GM23338 (cell line): ENCODE results near the gene CNDP2. TPM values are rescaled to one million over a fixed set of nuclear protein-coding genes. Genes with fewer than 3 reads are reported as not detected.

ENCODE experiments used
- ATAC-seq: fragments of 200-7000 bp; cut with Tn5 transposase; 3 replicates; pipeline ENCODE4 v1.9.1; 2020
- DNase-seq: peaks from one replicate; pipeline ENCODE4 v3.0.0-alpha.2; 2015; ENCODE audit warnings: low spot score
- H2AFZ ChIP-seq: fragments of 200-600 bp; sonication (generic); 2 replicates; pipeline ENCODE4 v1.8.0; 2016; ENCODE audit warnings: antibody characterized with exemption, mild to moderate bottlenecking, moderate library complexity
- H3F3A ChIP-seq: fragments of 200-600 bp; sonication (generic); replicated peaks from 2 replicates; pipeline ENCODE4 v1.8.0; 2017; ENCODE audit warnings: antibody characterized with exemption, mixed run types, low read depth
- H3K27ac ChIP-seq: fragments of 200-600 bp; sonication (generic); 2 replicates; pipeline ENCODE4 v1.6.1; 2016; ENCODE audit warnings: low read depth
- H3K27me3 ChIP-seq: fragments of 200-600 bp; sonication (generic); 2 replicates; pipeline ENCODE4 v1.8.0; 2016; ENCODE audit warnings: mild to moderate bottlenecking, mixed run types, moderate library complexity; ENCODE audit not compliant: insufficient read depth
- H3K36me3 ChIP-seq: fragments of 200-600 bp; sonication (generic); 2 replicates; pipeline ENCODE4 v1.8.0; 2016; ENCODE audit warnings: mild to moderate bottlenecking; ENCODE audit not compliant: insufficient read depth
- H3K4me1 ChIP-seq: fragments of 200-600 bp; sonication (generic); 2 replicates; pipeline ENCODE4 v1.8.0; 2016; ENCODE audit warnings: mild to moderate bottlenecking, moderate library complexity; ENCODE audit not compliant: insufficient read depth
- H3K4me2 ChIP-seq: fragments of 200-600 bp; sonication (generic); 2 replicates; pipeline ENCODE4 v1.7.1; 2017; ENCODE audit warnings: mixed run types
- H3K4me3 ChIP-seq: fragments of 200-600 bp; sonication (generic); 2 replicates; pipeline ENCODE4 v1.6.1; 2016; ENCODE audit warnings: mixed run types
- H3K79me2 ChIP-seq: fragments of 200-600 bp; sonication (generic); replicated peaks from 2 replicates; pipeline ENCODE4 v1.8.0; 2017; ENCODE audit warnings: mild to moderate bottlenecking; ENCODE audit not compliant: insufficient read depth
- H3K9me2 ChIP-seq: fragments of 200-600 bp; sonication (generic); 2 replicates; pipeline ENCODE4 v1.8.0; 2017; ENCODE audit not compliant: insufficient read depth
- H4K20me1 ChIP-seq: fragments of 200-600 bp; sonication (generic); replicated peaks from 2 replicates; pipeline ENCODE4 v1.8.0; 2017; ENCODE audit warnings: mild to moderate bottlenecking; ENCODE audit not compliant: insufficient read depth
- H3K27ac Mint-ChIP-seq: 2 replicates; pipeline ENCODE4 v1.8.0; 2020; ENCODE audit warnings: inconsistent platforms, mild to moderate bottlenecking, moderate library complexity, mixed read lengths
- H3K27me3 Mint-ChIP-seq: 3 replicates; pipeline ENCODE4 v1.8.0; 2022; ENCODE audit warnings: low read depth, mild to moderate bottlenecking, moderate library complexity, mixed read lengths, inconsistent platforms; ENCODE audit not compliant: insufficient read depth, poor library complexity
- H3K36me3 Mint-ChIP-seq: 3 replicates; pipeline ENCODE4 v1.8.0; 2021; ENCODE audit warnings: low read depth, mild to moderate bottlenecking, inconsistent platforms, moderate library complexity, mixed read lengths
- H3K4me1 Mint-ChIP-seq: 3 replicates; pipeline ENCODE4 v1.8.0; 2020; ENCODE audit warnings: mild to moderate bottlenecking, inconsistent platforms, mixed read lengths
- H3K4me3 Mint-ChIP-seq: 3 replicates; pipeline ENCODE4 v1.8.0; 2021; ENCODE audit warnings: moderate library complexity, mild to moderate bottlenecking, inconsistent platforms, mixed read lengths
- H3K9me3 Mint-ChIP-seq: 3 replicates; pipeline ENCODE4 v1.8.0; 2020; ENCODE audit warnings: moderate library complexity, mild to moderate bottlenecking, inconsistent platforms, mixed read lengths
- CREB1 ChIP-seq: fragments of 250-450 bp; sonication (Bioruptor Pico); IDR thresholded peaks from 2 replicates; pipeline ENCODE4 v1.5.0; 2020; ENCODE audit warnings: low read depth, mild to moderate bottlenecking, moderate library complexity
- CTCF ChIP-seq, 2 experiments: fragments of 200-600 bp in 1 of 2; sonication (generic) in 1 of 2; conservative IDR thresholded peaks; 2 replicates each; pipeline versions ENCODE4 v1.5.1 to v1.6.1; 2016 to 2017; ENCODE audit warnings: antibody characterized with exemption in 2 of 2, low read depth in 2 of 2, mild to moderate bottlenecking in 2 of 2, moderate library complexity in 1 of 2
- ETS1 ChIP-seq: IDR thresholded peaks from 2 replicates; pipeline ENCODE4 v1.6.1; 2016; ENCODE audit warnings: antibody characterized with exemption
- EZH2 ChIP-seq: fragments of 200-600 bp; sonication (generic); IDR thresholded peaks from one replicate; pipeline ENCODE4 v1.8.0; 2017; ENCODE audit warnings: antibody characterized with exemption, mild to moderate bottlenecking, low read depth; ENCODE audit not compliant: unreplicated experiment
- EZH2phosphoT487 ChIP-seq: fragments of 200-600 bp; sonication (generic); IDR thresholded peaks from one replicate; pipeline ENCODE4 v1.8.1; 2018; ENCODE audit warnings: antibody characterized with exemption; ENCODE audit not compliant: unreplicated experiment
- JUNB ChIP-seq: IDR thresholded peaks from one replicate; pipeline ENCODE4 v1.6.1; 2016; ENCODE audit warnings: antibody characterized with exemption; ENCODE audit not compliant: unreplicated experiment
- NANOG ChIP-seq: IDR thresholded peaks from 2 replicates; pipeline ENCODE4 v1.6.1; 2016; ENCODE audit warnings: antibody characterized with exemption, borderline replicate concordance
- POLR2AphosphoS5 ChIP-seq: IDR thresholded peaks from 2 replicates; pipeline ENCODE4 v1.6.1; 2016; ENCODE audit warnings: antibody characterized with exemption, low read depth
- REST ChIP-seq: IDR thresholded peaks from one replicate; pipeline ENCODE4 v1.6.1; 2018; ENCODE audit warnings: antibody characterized with exemption; ENCODE audit not compliant: unreplicated experiment
- STAT1 ChIP-seq: IDR thresholded peaks from one replicate; pipeline ENCODE4 v1.6.1; 2016; ENCODE audit warnings: antibody characterized with exemption; ENCODE audit not compliant: unreplicated experiment
- ZNF114 ChIP-seq: fragments of 250-450 bp; sonication (Bioruptor Pico); IDR thresholded peaks from 2 replicates; pipeline ENCODE4 v1.5.0; 2020; ENCODE audit warnings: mild to moderate bottlenecking, moderate library complexity
- ZNF331 ChIP-seq: fragments of 250-450 bp; sonication (Bioruptor Pico); IDR thresholded peaks from 2 replicates; pipeline ENCODE4 v1.5.0; 2020; ENCODE audit warnings: low read depth, mild to moderate bottlenecking, moderate library complexity
- long read RNA-seq: library from polyadenylated mRNA; unstranded; transcript quantifications from one replicate; pipeline ENCODE4 v2.0.0, GENCODE V29; 2020; ENCODE audit not compliant: unreplicated experiment
- polyA plus RNA-seq: library from polyadenylated mRNA; unstranded; fragments of >200 nt; fragmentation: Nextera tagmentation; extraction: Ambion mirVana; gene quantifications from 2 replicates; pipeline ENCODE4 v1.2.1, GENCODE V29; 2016
- total RNA-seq: library from RNA; depleted of rRNA; stranded (reverse); fragments of >200 nt; shearing (Covaris generic); gene quantifications from 2 replicates; pipeline ENCODE4 v1.2.3, GENCODE V29; 2014; rRNA removed

Gene CNDP2
- total RNA-seq (172 and 175 TPM in 2 replicates), polyA plus RNA-seq (116 and 117 TPM in 2 replicates)
- long read RNA-seq, full-length matches to known transcripts = 86 of 106 reads
- long read RNA-seq, partial matches to known transcripts = 9 of 106 reads
- long read RNA-seq, other reads (novel, unspliced or antisense) = 11 of 106 reads

GRCh38 chr18:74495581-74496507, at the start of gene CNDP2:
Gene CNDP2 (plus strand): TSS chr18:74496363. CDS start chr18:74499974, 3,611 bp downstream.
- peaks cover 33% of the 10 kb centered on the region for H3K4me1 Mint-ChIP-seq
- ATAC-seq = peak; percentile 81
- Histone ChIP-seq H4K20me1 (peaks cover 15% of the 10 kb centered on the region), H3K79me2 (peaks cover 41% of the 10 kb centered on the region), H3K4me1 (peaks cover 12% of the 10 kb centered on the region), H3F3A (no peaks in the 10 kb centered on the region), H3K27me3 (no peaks in the 10 kb centered on the region), H3K4me2 (peak within 1 kb of the TSS; percentile 91), H3K36me3 (peaks cover 4% of the 10 kb centered on the region), H3K27ac (peak within 1 kb of the TSS; percentile 50), H3K9me2 (no peaks in the 10 kb centered on the region), H2AFZ (peak within 1 kb of the TSS; percentile 74), H3K4me3 (peak within 1 kb of the TSS; percentile 68)
- peaks cover 6% of the 10 kb centered on the region; the same call in 1 of the 3 replicates for H3K9me3 Mint-ChIP-seq
- H3K27ac Mint-ChIP-seq = peak within 1 kb of the TSS; percentile 98
- DNase-seq = peak; percentile 99
- peaks cover 30% of the 10 kb centered on the region for H3K36me3 Mint-ChIP-seq
- peaks cover 6% of the 10 kb centered on the region for H3K27me3 Mint-ChIP-seq
- TF ChIP-seq NANOG (no peak), ZNF114 (CRISPR knock-in tag) (no peak), EZH2phosphoT487 (no peak), EZH2 (no peak), POLR2AphosphoS5 (peak; percentile 99), STAT1 (no peak), ETS1 (no peak), CTCF (conservative IDR thresholded peaks at IDR 0.05; ENCODE audit: low read depth in 2 of 2) (no peak), CREB1 (CRISPR knock-in tag) (peak; percentile 96)
- peak within 1 kb of the TSS; percentile 93 for H3K4me3 Mint-ChIP-seq

- Histone ChIP-seq H3K4me2 (no peak overlapping the region), H3K79me2 (no peaks in the 10 kb centered on the region), H3K27ac (no peak overlapping the region), H3K9me2 (no peaks in the 10 kb centered on the region), H4K20me1 (no peaks in the 10 kb centered on the region), H3K4me1 (no peaks in the 10 kb centered on the region), H3F3A (no peaks in the 10 kb centered on the region), H3K4me3 (no peak overlapping the region), H3K36me3 (no peaks in the 10 kb centered on the region), H3K27me3 (no peaks in the 10 kb centered on the region), H2AFZ (no peak overlapping the region)
- no peak for ATAC-seq
- Mint-ChIP-seq H3K27me3 (peaks cover 14% of the 10 kb centered on the region), H3K36me3 (no peaks in the 10 kb centered on the region), H3K9me3 (no peaks in the 10 kb centered on the region), H3K4me3 (no peak overlapping the region), H3K4me1 (peaks cover 3% of the 10 kb centered on the region; the same call in 2 of the 3 replicates), H3K27ac (no peak overlapping the region)
- DNase-seq = no peak
- TF ChIP-seq NANOG (no peak), ZNF331 (no peak), ETS1 (no peak), POLR2AphosphoS5 (no peak), CREB1 (CRISPR knock-in tag) (no peak), REST (no peak), JUNB (no peak), STAT1 (no peak), EZH2 (no peak)
These were observed 49.3 kb upstream of the CNDP2 start for GRCh38 chr18:74446631-74447403.
